Endothelial cell of umbilical vein (primary cell): ENCODE data around the gene XIRP1. TPM values are rescaled to one million over a fixed set of nuclear protein-coding genes. Genes with fewer than 3 reads are reported as not detected.

Source experiments
- BruUV-seq: library from RNA; stranded (reverse); fragments of 400-500 nt; replicated peaks from 2 replicates; lab custom pipeline; 2021; lab: Mats Ljungman, UMichigan
- CTCF ChIA-PET: fragments of 300-600, 350-600 bp; sonication (Branson Sonifier 250); formaldehyde crosslinking; loops from one replicate; lab custom pipeline; 2021; ENCODE audit warnings: antibody characterized with exemption, inconsistent platforms; lab: Charles Lee
- POLR2A ChIA-PET: fragments of 300-600, 350-600 bp; sonication (Branson Sonifier 250); formaldehyde crosslinking; loops from one replicate; lab custom pipeline; 2021; ENCODE audit warnings: antibody characterized with exemption, inconsistent platforms; lab: Charles Lee
- DNase-seq: peaks from one replicate; pipeline ENCODE4 v3.0.0-alpha.2; 2011; ENCODE audit warnings: low read depth, low spot score
- FAIRE-seq: peaks from 2 replicates; lab custom pipeline; 2011; peaks lifted over from hg19 to GRCh38; lab: Jason Lieb, UNC
- H2AFZ ChIP-seq: 2 replicates; pipeline ENCODE4 v1.6.0; 2012; ENCODE audit warnings: low read depth, low read length, control low read depth, inconsistent platforms
- H3K27ac ChIP-seq: 2 replicates; pipeline ENCODE4 v1.5.1; 2011; ENCODE audit warnings: low read depth, mild to moderate bottlenecking, control low read depth, low read length, moderate library complexity; ENCODE audit not compliant: insufficient read depth
- H3K27me3 ChIP-seq, 2 experiments: 2 replicates each; pipeline versions ENCODE4 v1.6.0 to v1.6.1; 2011; ENCODE audit warnings: low read length in 2 of 2, mixed read lengths in 1 of 2; ENCODE audit not compliant: control insufficient read depth in 2 of 2, insufficient read depth in 2 of 2
- H3K36me3 ChIP-seq, 2 experiments: 2 replicates in 1 of 2; 3 replicates in 1 of 2; pipeline ENCODE4 v1.5.1; 2011; ENCODE audit warnings: low read length in 2 of 2, mild to moderate bottlenecking in 1 of 2, moderate library complexity in 1 of 2; ENCODE audit not compliant: control insufficient read depth in 2 of 2, insufficient read depth in 2 of 2; ENCODE audit errors: extremely low read depth in 1 of 2
- H3K4me1 ChIP-seq: 3 replicates; pipeline ENCODE4 v1.5.1; 2011; ENCODE audit warnings: mild to moderate bottlenecking, low read length; ENCODE audit not compliant: control insufficient read depth, insufficient read depth; ENCODE audit errors: extremely low read depth
- H3K4me2 ChIP-seq: 2 replicates; pipeline ENCODE4 v1.6.1; 2011; ENCODE audit warnings: low read length, control low read depth, mixed read lengths; ENCODE audit not compliant: insufficient read depth
- H3K4me3 ChIP-seq, 3 experiments: fragments of 200-600 bp in 1 of 3; sonication (generic), shearing (Covaris generic) in 1 of 3; replicated peaks in 1 of 3; 2 replicates each; pipeline ENCODE4 v1.5.1; 2011 to 2016; ENCODE audit warnings: control low read depth in 3 of 3, low read length in 3 of 3, mild to moderate bottlenecking in 2 of 3, inconsistent platforms in 1 of 3, low read depth in 1 of 3, moderate library complexity in 1 of 3; ENCODE audit not compliant: insufficient read depth in 1 of 3
- H3K79me2 ChIP-seq: 2 replicates; pipeline ENCODE4 v1.6.0; 2012; ENCODE audit warnings: low read length, inconsistent platforms; ENCODE audit not compliant: control insufficient read depth, insufficient read depth
- H3K9ac ChIP-seq: replicated peaks from 2 replicates; pipeline ENCODE3; 2011; ENCODE audit warnings: low read length, control low read depth; ENCODE audit not compliant: insufficient read depth; ENCODE audit errors: extremely low read depth
- H3K9me1 ChIP-seq: replicated peaks from 3 replicates; pipeline ENCODE4 v1.6.0; 2011; ENCODE audit warnings: mild to moderate bottlenecking, low read length; ENCODE audit not compliant: control insufficient read depth, insufficient read depth; ENCODE audit errors: extremely low read depth
- H3K9me3 ChIP-seq: replicated peaks from 2 replicates; pipeline ENCODE4 v1.5.1; 2012; ENCODE audit warnings: low read length, inconsistent platforms; ENCODE audit not compliant: control insufficient read depth, insufficient read depth
- H4K20me1 ChIP-seq: replicated peaks from 2 replicates; pipeline ENCODE3; 2011; ENCODE audit warnings: mild to moderate bottlenecking, low read length; ENCODE audit not compliant: control insufficient read depth, insufficient read depth; ENCODE audit errors: extremely low read depth
- FOS ChIP-seq: IDR thresholded peaks from 2 replicates; pipeline ENCODE4 v1.6.1; 2011; ENCODE audit warnings: mild to moderate bottlenecking, low read length, moderate library complexity, borderline replicate concordance; ENCODE audit not compliant: insufficient read depth
- JUN ChIP-seq: IDR thresholded peaks from 2 replicates; pipeline ENCODE4 v1.6.1; 2011; ENCODE audit warnings: borderline replicate concordance, low read depth; ENCODE audit not compliant: insufficient read length, insufficient read depth
- MYC ChIP-seq: IDR thresholded peaks from one replicate; pipeline ENCODE4 v1.6.1; 2011; ENCODE audit warnings: mild to moderate bottlenecking, low read depth, low read length
- dilution Hi-C: fragments of 300-500 bp; cut with MboI; formaldehyde crosslinking; loops from one replicate; pipeline ENCODE4 v1.15.0; 2019; ENCODE audit warnings: low sequenced_read_pairs; ENCODE audit not compliant: extremely low pct_ligation_motif_present
- intact Hi-C: fragments of 100-400 bp; cut with micrococcal nuclease; formaldehyde crosslinking; loops from one replicate; pipeline ENCODE4 v1.10.0; 2022
- polyA plus RNA-seq, 4 experiments: library from polyadenylated mRNA; depleted of rRNA in 3 of 4; stranded (reverse) in 3 of 4; unstranded in 1 of 4; fragments of >200 nt; gene quantifications; 2 replicates each; pipeline versions ENCODE4 v1.2.1 to v1.2.3, GENCODE V29; 2011 to 2012; ENCODE audit warnings: missing spikeins in 1 of 4
- total RNA-seq: library from RNA; stranded (reverse); gene quantifications from 2 replicates; pipeline ENCODE4 v1.2.3, GENCODE V29; 2021
- TF ChIP-seq, protein P1 (sequence below): IDR thresholded peaks from 2 replicates; pipeline ENCODE4 v1.6.1; 2011; ENCODE audit not compliant: insufficient read depth, insufficient read length
- TF ChIP-seq, protein P2 (sequence below), 2 donors: IDR thresholded peaks; 1 replicate in 1 of 2; 2 replicates in 1 of 2; pipeline ENCODE4 v1.5.1; 2011; ENCODE audit warnings: low read length in 2 of 2, mild to moderate bottlenecking in 2 of 2, moderate library complexity in 2 of 2, control low read depth in 1 of 2, inconsistent platforms in 1 of 2, low read depth in 1 of 2; ENCODE audit not compliant: insufficient read depth in 1 of 2; ENCODE audit errors: extremely low read depth in 1 of 2

XIRP1 gene
- total and polyA plus RNA-seq, 2 donors (not counting 3 experiments of a cell fraction or from before 2014, with no cell fraction given), result not detected

DNA sequence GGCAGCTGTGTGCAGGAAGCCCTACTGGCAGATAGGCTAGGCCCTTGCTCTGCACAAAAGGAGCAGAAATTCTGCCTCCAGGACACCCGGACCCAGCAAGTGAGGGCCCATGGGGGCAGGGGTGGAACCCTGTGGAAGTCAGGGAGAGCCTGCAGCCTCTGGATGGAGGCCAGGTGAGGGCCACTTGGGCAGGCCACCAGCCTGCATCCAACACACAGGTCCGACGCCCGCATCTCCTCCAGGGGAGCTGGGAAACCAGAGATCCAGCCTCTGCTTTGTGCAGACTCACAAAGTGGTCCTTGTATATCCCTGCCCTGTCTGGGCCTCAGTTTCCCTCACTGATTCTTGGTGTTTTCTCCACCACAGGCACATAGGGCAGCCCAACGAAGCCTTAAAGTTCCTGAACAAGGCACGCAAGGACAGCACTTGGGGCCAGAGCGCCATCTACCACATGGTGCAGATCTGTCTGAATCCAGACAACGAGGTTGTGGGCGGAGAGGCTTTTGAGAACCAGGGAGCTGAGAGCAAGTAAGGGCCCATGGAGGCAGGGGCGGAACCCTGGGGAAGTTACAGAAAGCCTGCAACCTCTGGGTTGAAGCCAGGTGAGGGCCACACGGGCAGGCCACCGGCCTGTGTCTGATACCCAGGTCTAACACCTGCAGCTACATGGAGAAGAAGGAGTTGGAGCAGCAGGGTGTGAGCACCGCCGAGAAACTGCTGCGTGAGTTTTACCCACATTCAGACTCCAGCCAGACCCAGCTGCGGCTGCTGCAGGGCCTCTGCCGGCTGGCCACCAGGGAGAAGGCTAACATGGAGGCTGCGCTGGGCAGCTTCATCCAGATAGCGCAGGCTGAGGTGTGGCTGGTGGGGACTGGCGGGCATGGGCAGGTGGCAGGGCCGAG is 55.6 kb downstream of the XIRP1 start:
- Histone ChIP-seq H3K4me1 (peaks cover 11% of the 10 kb centered on the region), H3K9me1 (no peaks in the 10 kb centered on the region), H2AFZ (no peak overlapping the region), H4K20me1 (no peaks in the 10 kb centered on the region), H3K36me3 (peaks cover 0 to 3% of the 10 kb centered on the region in 2 experiments), H3K9me3 (no peaks in the 10 kb centered on the region), H3K79me2 (peaks cover 6% of the 10 kb centered on the region), H3K4me2 (no peak overlapping the region), H3K9ac (no peak overlapping the region), H3K27ac (no peak overlapping the region), H3K27me3 (no peaks in the 10 kb centered on the region), H3K4me3 (no peak overlapping the region)
- ChIA-PET POLR2A (no interaction called here), CTCF (interaction anchor here (1.2 to 2.2 kb wide), 3 partner anchors 10 to 152 kb away, joined by 3 to 7 read pairs (median 4); no protein-coding TSS in a partner anchor)
- no peak for TF ChIP-seq JUN
- TF ChIP-seq, protein P1, sequence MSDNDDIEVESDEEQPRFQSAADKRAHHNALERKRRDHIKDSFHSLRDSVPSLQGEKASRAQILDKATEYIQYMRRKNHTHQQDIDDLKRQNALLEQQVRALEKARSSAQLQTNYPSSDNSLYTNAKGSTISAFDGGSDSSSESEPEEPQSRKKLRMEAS, result no peak
- no peak for TF ChIP-seq FOS
- TF ChIP-seq, protein P2, sequence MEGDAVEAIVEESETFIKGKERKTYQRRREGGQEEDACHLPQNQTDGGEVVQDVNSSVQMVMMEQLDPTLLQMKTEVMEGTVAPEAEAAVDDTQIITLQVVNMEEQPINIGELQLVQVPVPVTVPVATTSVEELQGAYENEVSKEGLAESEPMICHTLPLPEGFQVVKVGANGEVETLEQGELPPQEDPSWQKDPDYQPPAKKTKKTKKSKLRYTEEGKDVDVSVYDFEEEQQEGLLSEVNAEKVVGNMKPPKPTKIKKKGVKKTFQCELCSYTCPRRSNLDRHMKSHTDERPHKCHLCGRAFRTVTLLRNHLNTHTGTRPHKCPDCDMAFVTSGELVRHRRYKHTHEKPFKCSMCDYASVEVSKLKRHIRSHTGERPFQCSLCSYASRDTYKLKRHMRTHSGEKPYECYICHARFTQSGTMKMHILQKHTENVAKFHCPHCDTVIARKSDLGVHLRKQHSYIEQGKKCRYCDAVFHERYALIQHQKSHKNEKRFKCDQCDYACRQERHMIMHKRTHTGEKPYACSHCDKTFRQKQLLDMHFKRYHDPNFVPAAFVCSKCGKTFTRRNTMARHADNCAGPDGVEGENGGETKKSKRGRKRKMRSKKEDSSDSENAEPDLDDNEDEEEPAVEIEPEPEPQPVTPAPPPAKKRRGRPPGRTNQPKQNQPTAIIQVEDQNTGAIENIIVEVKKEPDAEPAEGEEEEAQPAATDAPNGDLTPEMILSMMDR (IDR thresholded peaks at IDR 0.05; ENCODE audit: extremely low read depth in 1 of 2, insufficient read depth in 1 of 2, low read depth in 1 of 2, low read length in 2 of 2), result no peak
- no peak for TF ChIP-seq MYC
- FAIRE-seq, result no peak
- dilution Hi-C loops (no loop called here), intact Hi-C loops (no loop called here)
- no peak for DNase-seq
- no TSS peak for BruUV-seq
